ENCODE results near the gene VPS9D1. TPM values are rescaled to one million over a fixed set of nuclear protein-coding genes. Genes with fewer than 3 reads are reported as not detected.

Gene VPS9D1
- total RNA-seq, 1 donor from 2014 or later = 11.4 TPM

GRCh38 chr16:89727406-89728120 is 6.9 kb upstream of the VPS9D1 start:
- TF ChIP-seq, protein P1, sequence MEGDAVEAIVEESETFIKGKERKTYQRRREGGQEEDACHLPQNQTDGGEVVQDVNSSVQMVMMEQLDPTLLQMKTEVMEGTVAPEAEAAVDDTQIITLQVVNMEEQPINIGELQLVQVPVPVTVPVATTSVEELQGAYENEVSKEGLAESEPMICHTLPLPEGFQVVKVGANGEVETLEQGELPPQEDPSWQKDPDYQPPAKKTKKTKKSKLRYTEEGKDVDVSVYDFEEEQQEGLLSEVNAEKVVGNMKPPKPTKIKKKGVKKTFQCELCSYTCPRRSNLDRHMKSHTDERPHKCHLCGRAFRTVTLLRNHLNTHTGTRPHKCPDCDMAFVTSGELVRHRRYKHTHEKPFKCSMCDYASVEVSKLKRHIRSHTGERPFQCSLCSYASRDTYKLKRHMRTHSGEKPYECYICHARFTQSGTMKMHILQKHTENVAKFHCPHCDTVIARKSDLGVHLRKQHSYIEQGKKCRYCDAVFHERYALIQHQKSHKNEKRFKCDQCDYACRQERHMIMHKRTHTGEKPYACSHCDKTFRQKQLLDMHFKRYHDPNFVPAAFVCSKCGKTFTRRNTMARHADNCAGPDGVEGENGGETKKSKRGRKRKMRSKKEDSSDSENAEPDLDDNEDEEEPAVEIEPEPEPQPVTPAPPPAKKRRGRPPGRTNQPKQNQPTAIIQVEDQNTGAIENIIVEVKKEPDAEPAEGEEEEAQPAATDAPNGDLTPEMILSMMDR (conservative IDR thresholded peaks at IDR 0.05; ENCODE audit: low read depth, low read length) = no peak
- no peak overlapping the region for H3K4me3 ChIP-seq (ENCODE audit: low read depth, low read length)
- DNase-seq (ENCODE audit: low read depth) = no peak

DNA sequence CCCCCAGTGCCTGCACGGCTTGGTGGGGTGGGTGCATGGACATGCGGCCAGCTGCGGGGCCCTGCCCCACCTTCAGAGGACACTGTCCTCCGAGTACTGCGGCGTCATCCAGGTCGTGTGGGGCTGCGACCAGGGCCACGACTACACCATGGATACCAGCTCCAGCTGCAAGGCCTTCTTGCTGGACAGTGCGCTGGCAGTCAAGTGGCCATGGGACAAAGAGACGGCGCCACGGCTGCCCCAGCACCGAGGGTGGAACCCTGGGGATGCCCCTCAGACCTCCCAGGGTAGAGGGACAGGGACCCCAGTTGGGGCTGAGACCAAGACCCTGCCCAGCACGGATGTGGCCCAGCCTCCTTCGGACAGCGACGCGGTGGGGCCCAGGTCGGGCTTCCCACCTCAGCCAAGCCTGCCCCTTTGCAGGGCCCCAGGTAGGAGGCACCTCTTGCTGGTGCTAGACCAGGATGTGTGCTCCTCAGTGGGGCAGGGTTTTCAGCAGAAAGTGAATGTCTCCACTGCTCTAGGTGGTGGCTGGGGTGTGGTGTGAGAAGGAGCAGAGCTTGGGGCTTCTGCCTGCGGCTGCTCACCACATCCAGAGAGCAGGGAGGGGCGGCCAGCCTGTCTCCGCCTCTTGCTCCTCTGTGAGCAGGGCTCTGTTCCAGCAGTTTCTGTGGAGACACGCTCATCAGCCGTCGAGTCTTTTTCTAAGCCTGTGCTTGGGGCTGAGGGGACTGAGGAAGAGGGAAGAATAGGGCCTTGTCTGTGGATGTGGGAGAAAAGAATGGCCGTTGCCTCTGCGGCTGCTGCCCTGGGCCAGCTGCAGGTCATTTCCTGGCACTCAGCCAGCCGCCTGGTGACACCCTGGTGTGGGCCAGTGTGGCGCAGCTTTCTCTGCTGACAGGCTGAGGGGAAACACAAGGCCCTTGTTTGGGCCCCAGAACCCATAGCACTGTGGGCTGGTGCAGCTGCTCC is 2.9 kb upstream of the VPS9D1 start:
- no peak for DNase-seq (ENCODE audit: low read depth)
- TF ChIP-seq, protein P1 (conservative IDR thresholded peaks at IDR 0.05; ENCODE audit: low read depth, low read length) = no peak
- H3K4me3 ChIP-seq (ENCODE audit: low read depth, low read length) = peak overlapping the region; percentile 69

- TF ChIP-seq, protein P1 (conservative IDR thresholded peaks at IDR 0.05; ENCODE audit: low read depth, low read length) = no peak
- H3K4me3 ChIP-seq (ENCODE audit: low read depth, low read length) = peak overlapping the region; percentile 69
- DNase-seq (ENCODE audit: low read depth) = no peak
Observed at GRCh38 chr16:89722392-89723278, 1.9 kb upstream of the VPS9D1 start.

GRCh38 chr16:89721546-89722391 is 1.1 kb upstream of the VPS9D1 start:
- DNase-seq (ENCODE audit: low read depth) = no peak
- TF ChIP-seq, protein P1 (conservative IDR thresholded peaks at IDR 0.05; ENCODE audit: low read depth, low read length) = no peak
- peak overlapping the region; percentile 69 for H3K4me3 ChIP-seq (ENCODE audit: low read depth, low read length)

DNA sequence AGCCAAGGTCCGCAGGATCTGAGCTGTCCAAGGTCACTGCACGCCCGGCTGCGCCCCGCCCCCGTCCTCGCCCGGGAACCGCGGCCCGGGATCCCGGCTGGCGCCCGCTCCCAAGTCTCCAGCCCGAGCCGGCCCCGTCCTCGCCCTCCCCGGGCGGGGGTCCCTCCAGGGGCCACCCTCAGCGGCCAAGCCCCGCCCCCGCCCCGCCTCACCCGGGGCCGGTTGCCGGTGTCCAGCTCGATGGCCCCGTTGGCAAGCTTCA is 216 bp downstream of the VPS9D1 start:
- DNase-seq (ENCODE audit: low read depth) = no peak
- TF ChIP-seq, protein P1 (conservative IDR thresholded peaks at IDR 0.05; ENCODE audit: low read depth, low read length) = no peak
- H3K4me3 ChIP-seq (ENCODE audit: low read depth, low read length) = peak overlapping the region; percentile 69
